ENCODE measurements around the gene HIRA.

HIRA gene

GRCh38 chr22:19451570-19451969 is 20.0 kb upstream of the HIRA start:
- peaks cover 54% of the 10 kb centered on the region for H3K36me3 ChIP-seq
- H3K27me3 ChIP-seq = no peaks in the 10 kb centered on the region
- no peaks in the 10 kb centered on the region for H3K4me1 ChIP-seq
- H3K9me3 ChIP-seq = no peaks in the 10 kb centered on the region
- no peak overlapping the region for H3K4me3 ChIP-seq (ENCODE audit: low read depth, low read length)
- TF ChIP-seq CTCF (IDR thresholded peaks at IDR 0.05; ENCODE audit: low read depth, low read length) = no peak
- no peak for DNase-seq

- no peak overlapping the region for H3K4me3 ChIP-seq (ENCODE audit: low read depth, low read length)
- H3K36me3 ChIP-seq = peaks cover 44% of the 10 kb centered on the region
- no peaks in the 10 kb centered on the region for H3K9me3 ChIP-seq
- no peak for TF ChIP-seq CTCF (IDR thresholded peaks at IDR 0.05; ENCODE audit: low read depth, low read length)
- DNase-seq = no peak
- H3K27me3 ChIP-seq = no peaks in the 10 kb centered on the region
- H3K4me1 ChIP-seq = no peaks in the 10 kb centered on the region
These were observed 19.0 kb upstream of the HIRA start for GRCh38 chr22:19450363-19451175.

- H3K36me3 ChIP-seq = peaks cover 32% of the 10 kb centered on the region
- no peak for TF ChIP-seq CTCF (IDR thresholded peaks at IDR 0.05; ENCODE audit: low read depth, low read length)
- no peaks in the 10 kb centered on the region for H3K27me3 ChIP-seq
- DNase-seq = no peak
- H3K4me1 ChIP-seq = no peaks in the 10 kb centered on the region
- H3K4me3 ChIP-seq (ENCODE audit: low read depth, low read length) = no peak overlapping the region
- H3K9me3 ChIP-seq = no peaks in the 10 kb centered on the region
These were observed 17.9 kb upstream of the HIRA start for GRCh38 chr22:19449422-19449767.

GRCh38 chr22:19448739-19449421 is 17.3 kb upstream of the HIRA start:
- Histone ChIP-seq H3K4me1 (no peaks in the 10 kb centered on the region), H3K9me3 (no peaks in the 10 kb centered on the region), H3K36me3 (peaks cover 32% of the 10 kb centered on the region), H3K4me3 (ENCODE audit: low read depth, low read length) (peak overlapping the region; percentile 90), H3K27me3 (no peaks in the 10 kb centered on the region)
- TF ChIP-seq CTCF (IDR thresholded peaks at IDR 0.05; ENCODE audit: low read depth, low read length) = no peak
- DNase-seq = no peak

GRCh38 chr22:19448076-19448607 is 16.6 kb upstream of the HIRA start:
- H3K36me3 ChIP-seq = peaks cover 32% of the 10 kb centered on the region

More at GRCh38 chr22:19448076-19448607, 16.6 kb upstream of the HIRA start:
- peak overlapping the region; percentile 90 for H3K4me3 ChIP-seq (ENCODE audit: low read depth, low read length)
- no peaks in the 10 kb centered on the region for H3K9me3 ChIP-seq
- H3K27me3 ChIP-seq = no peaks in the 10 kb centered on the region
- H3K4me1 ChIP-seq = no peaks in the 10 kb centered on the region
- DNase-seq = peak; percentile 83
- no peak for TF ChIP-seq CTCF (IDR thresholded peaks at IDR 0.05; ENCODE audit: low read depth, low read length)
